SJSA1 (cell line): ENCODE data around the gene ARHGAP40. TPM values are rescaled to one million over a fixed set of nuclear protein-coding genes. Genes with fewer than 3 reads are reported as not detected.

ENCODE experiments used
- DNase-seq, 2 experiments: peaks; one replicate each; pipeline ENCODE4 v3.0.0-alpha.2; 2015 to 2020; ENCODE audit warnings: low spot score in 2 of 2, low read depth in 1 of 2
- H3K27ac ChIP-seq: fragments of 250-450 bp; sonication (Bioruptor Pico); 2 replicates; pipeline ENCODE4 v1.5.1; 2020; ENCODE audit warnings: mild to moderate bottlenecking, moderate library complexity
- H3K27me3 ChIP-seq: fragments of 250-450 bp; sonication (Bioruptor Pico); replicated peaks from 2 replicates; pipeline ENCODE4 v1.5.1; 2020; ENCODE audit warnings: mild to moderate bottlenecking, moderate library complexity
- H3K36me3 ChIP-seq: fragments of 250-450 bp; sonication (Bioruptor Pico); 2 replicates; pipeline ENCODE4 v1.5.1; 2020; ENCODE audit warnings: mild to moderate bottlenecking
- H3K4me1 ChIP-seq: fragments of 250-450 bp; sonication (Bioruptor Pico); replicated peaks from 2 replicates; pipeline ENCODE4 v1.6.1; 2021; ENCODE audit warnings: mild to moderate bottlenecking
- H3K4me3 ChIP-seq: fragments of 250-450 bp; sonication (Bioruptor Pico); 2 replicates; pipeline ENCODE4 v1.5.1; 2020; ENCODE audit warnings: mild to moderate bottlenecking
- H3K9me3 ChIP-seq: fragments of 250-450 bp; sonication (Bioruptor Pico); replicated peaks from 2 replicates; pipeline ENCODE4 v1.5.1; 2020; ENCODE audit warnings: mild to moderate bottlenecking
- total RNA-seq: library from RNA; depleted of rRNA; stranded (reverse); fragments of >200 nt; shearing (Covaris generic); gene quantifications from 2 replicates; pipeline ENCODE4 v1.2.3, GENCODE V29; 2014

Gene ARHGAP40
- total RNA-seq, 1 experiment from 2014 or later = not detected

- Histone ChIP-seq H3K4me3 (no peak overlapping the region), H3K9me3 (no peaks in the 10 kb centered on the region), H3K4me1 (no peaks in the 10 kb centered on the region), H3K27ac (no peak overlapping the region), H3K27me3 (peaks cover 27% of the 10 kb centered on the region), H3K36me3 (no peaks in the 10 kb centered on the region)
- no peak for DNase-seq
Observed at GRCh38 chr20:38617011-38617829, 15.6 kb downstream of the ARHGAP40 start.

GRCh38 chr20:38617830-38618196 is 16.2 kb downstream of the ARHGAP40 start:
- Histone ChIP-seq H3K4me3 (no peak overlapping the region), H3K27me3 (peaks cover 28% of the 10 kb centered on the region)

GRCh38 chr20:38620441-38620840 is 18.8 kb downstream of the ARHGAP40 start:
- no peak overlapping the region for H3K4me3 ChIP-seq
- no peaks in the 10 kb centered on the region for H3K36me3 ChIP-seq
- DNase-seq = no peak
- H3K4me1 ChIP-seq = no peaks in the 10 kb centered on the region
- H3K27me3 ChIP-seq = peaks cover 25% of the 10 kb centered on the region
- no peak overlapping the region for H3K27ac ChIP-seq
- no peaks in the 10 kb centered on the region; the same call in 1 of the 2 replicates for H3K9me3 ChIP-seq

More at GRCh38 chr20:38617830-38618196, 16.2 kb downstream of the ARHGAP40 start:
- no peaks in the 10 kb centered on the region for H3K9me3 ChIP-seq
- H3K4me1 ChIP-seq = no peaks in the 10 kb centered on the region
- no peak overlapping the region for H3K27ac ChIP-seq
- H3K36me3 ChIP-seq = no peaks in the 10 kb centered on the region
- no peak for DNase-seq

GRCh38 chr20:38623061-38623460 is 21.5 kb downstream of the ARHGAP40 start:
- Histone ChIP-seq H3K4me3 (no peak overlapping the region), H3K36me3 (no peaks in the 10 kb centered on the region), H3K27ac (no peak overlapping the region), H3K27me3 (peaks cover 29% of the 10 kb centered on the region), H3K9me3 (no peaks in the 10 kb centered on the region; the same call in 1 of the 2 replicates), H3K4me1 (no peaks in the 10 kb centered on the region)
- DNase-seq = no peak

GRCh38 chr20:38624084-38624483 is 22.5 kb downstream of the ARHGAP40 start:
- H3K4me1 ChIP-seq = no peaks in the 10 kb centered on the region
- no peak overlapping the region for H3K4me3 ChIP-seq
- no peaks in the 10 kb centered on the region; the same call in 1 of the 2 replicates for H3K9me3 ChIP-seq
- H3K27ac ChIP-seq = no peak overlapping the region
- H3K27me3 ChIP-seq = peaks cover 24% of the 10 kb centered on the region
- no peak for DNase-seq
- H3K36me3 ChIP-seq = no peaks in the 10 kb centered on the region

GRCh38 chr20:38625896-38626295 is 24.3 kb downstream of the ARHGAP40 start:
- no peak for DNase-seq
- Histone ChIP-seq H3K27ac (no peak overlapping the region), H3K4me3 (no peak overlapping the region), H3K27me3 (peaks cover 12% of the 10 kb centered on the region), H3K36me3 (no peaks in the 10 kb centered on the region), H3K4me1 (no peaks in the 10 kb centered on the region), H3K9me3 (no peaks in the 10 kb centered on the region; the same call in 1 of the 2 replicates)

- Histone ChIP-seq H3K4me1 (no peaks in the 10 kb centered on the region), H3K27me3 (peaks cover 8% of the 10 kb centered on the region), H3K4me3 (no peak overlapping the region), H3K9me3 (no peaks in the 10 kb centered on the region; the same call in 1 of the 2 replicates), H3K27ac (no peak overlapping the region), H3K36me3 (no peaks in the 10 kb centered on the region)
- no peak for DNase-seq
Observed at GRCh38 chr20:38626921-38627659, 25.5 kb downstream of the ARHGAP40 start.

GRCh38 chr20:38628580-38629470 is 27.2 kb downstream of the ARHGAP40 start:
- Histone ChIP-seq H3K4me3 (no peak overlapping the region), H3K27ac (no peak overlapping the region), H3K4me1 (no peaks in the 10 kb centered on the region), H3K27me3 (0 out of 2 replicates have a peak, but pooled peaks cover 4% of the 10 kb centered on the region), H3K9me3 (no peaks in the 10 kb centered on the region; the same call in 1 of the 2 replicates), H3K36me3 (no peaks in the 10 kb centered on the region)
- DNase-seq = no peak

GRCh38 chr20:38629979-38630378 is 28.4 kb downstream of the ARHGAP40 start:
- Histone ChIP-seq H3K4me1 (no peaks in the 10 kb centered on the region), H3K4me3 (no peak overlapping the region), H3K27me3 (0 out of 2 replicates have a peak, but pooled peaks cover 4% of the 10 kb centered on the region), H3K27ac (no peak overlapping the region), H3K36me3 (no peaks in the 10 kb centered on the region), H3K9me3 (no peaks in the 10 kb centered on the region)
- DNase-seq = no peak

GRCh38 chr20:38630727-38631126 is 29.1 kb downstream of the ARHGAP40 start:
- Histone ChIP-seq H3K36me3 (no peaks in the 10 kb centered on the region), H3K4me3 (no peak overlapping the region), H3K9me3 (no peaks in the 10 kb centered on the region), H3K4me1 (no peaks in the 10 kb centered on the region), H3K27me3 (0 out of 2 replicates have a peak, but pooled peaks cover 3% of the 10 kb centered on the region), H3K27ac (no peak overlapping the region)
- DNase-seq = no peak

GRCh38 chr20:38631155-38632022 is 29.8 kb downstream of the ARHGAP40 start:
- no peaks in the 10 kb centered on the region for H3K4me1 ChIP-seq
- no peaks in the 10 kb centered on the region for H3K27me3 ChIP-seq
- H3K27ac ChIP-seq = no peak overlapping the region
- no peaks in the 10 kb centered on the region for H3K36me3 ChIP-seq
- H3K9me3 ChIP-seq = no peaks in the 10 kb centered on the region
- no peak overlapping the region for H3K4me3 ChIP-seq
- no peak for DNase-seq

- Histone ChIP-seq H3K4me1 (no peaks in the 10 kb centered on the region), H3K4me3 (no peak overlapping the region), H3K36me3 (no peaks in the 10 kb centered on the region), H3K27me3 (0 out of 2 replicates have a peak, but pooled peaks cover 3% of the 10 kb centered on the region), H3K27ac (no peak overlapping the region), H3K9me3 (no peaks in the 10 kb centered on the region)
- DNase-seq = peak; percentile 47 to 65
Observed at GRCh38 chr20:38633577-38634093, 32.0 kb downstream of the ARHGAP40 start.
